ENCODE measurements around the gene MAP3K20.

GRCh38 chr2:173307293-173307692 is 231.6 kb downstream of the MAP3K20 start:
- TF ChIP-seq EZH2 (IDR thresholded peaks at IDR 0.05; ENCODE audit: borderline replicate concordance, low read depth, low read length, severe bottlenecking) = no peak
- TF ChIP-seq CTCF (IDR thresholded peaks at IDR 0.05; ENCODE audit: borderline replicate concordance, extremely low read depth, low read length, poor library complexity, severe bottlenecking) = no peak

Measured in DND-41 (cell line).